GM12873 (cell line): ENCODE data around the gene KRT85.

ENCODE experiments used
- TF ChIP-seq, protein P1 (sequence below): IDR thresholded peaks from 2 replicates; pipeline ENCODE4 v1.5.1; 2012; ENCODE audit warnings: low read depth, mild to moderate bottlenecking, moderate library complexity, low read length, control low read depth; ENCODE audit not compliant: insufficient read depth; ENCODE audit errors: missing control alignments

The KRT85 gene

DNA sequence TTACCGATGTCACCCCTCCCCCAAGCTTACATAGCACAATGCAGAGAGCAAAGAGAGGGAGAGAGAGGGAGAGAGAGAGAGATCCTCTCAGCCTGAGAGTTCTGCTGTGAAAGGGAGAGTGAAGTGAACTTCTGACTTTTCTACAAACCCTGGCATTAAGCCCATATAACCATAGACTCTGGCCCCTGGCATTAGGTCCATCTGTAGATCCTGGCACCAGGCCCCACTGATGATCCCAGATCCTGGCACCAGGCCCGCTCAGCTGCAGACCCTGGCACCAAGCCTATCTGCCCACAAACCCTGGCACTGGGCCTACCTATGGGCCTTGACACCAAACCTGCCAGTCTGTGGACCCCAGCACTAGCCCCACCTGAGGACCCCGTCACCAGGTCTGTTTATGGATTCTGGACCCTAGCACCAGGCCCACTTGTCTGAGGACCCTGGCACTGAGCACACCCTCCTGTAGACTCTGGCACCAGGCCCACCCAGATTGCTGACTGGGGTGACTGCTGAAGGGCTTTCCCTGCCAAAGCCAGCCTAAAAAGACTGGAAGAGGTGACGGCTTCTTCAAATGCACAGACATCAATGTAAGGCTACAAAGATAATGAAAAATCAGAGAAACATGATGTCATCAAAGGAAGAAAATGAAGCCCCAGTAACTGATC lies 31.6 kb downstream of the KRT85 start:
- TF ChIP-seq, protein P1, sequence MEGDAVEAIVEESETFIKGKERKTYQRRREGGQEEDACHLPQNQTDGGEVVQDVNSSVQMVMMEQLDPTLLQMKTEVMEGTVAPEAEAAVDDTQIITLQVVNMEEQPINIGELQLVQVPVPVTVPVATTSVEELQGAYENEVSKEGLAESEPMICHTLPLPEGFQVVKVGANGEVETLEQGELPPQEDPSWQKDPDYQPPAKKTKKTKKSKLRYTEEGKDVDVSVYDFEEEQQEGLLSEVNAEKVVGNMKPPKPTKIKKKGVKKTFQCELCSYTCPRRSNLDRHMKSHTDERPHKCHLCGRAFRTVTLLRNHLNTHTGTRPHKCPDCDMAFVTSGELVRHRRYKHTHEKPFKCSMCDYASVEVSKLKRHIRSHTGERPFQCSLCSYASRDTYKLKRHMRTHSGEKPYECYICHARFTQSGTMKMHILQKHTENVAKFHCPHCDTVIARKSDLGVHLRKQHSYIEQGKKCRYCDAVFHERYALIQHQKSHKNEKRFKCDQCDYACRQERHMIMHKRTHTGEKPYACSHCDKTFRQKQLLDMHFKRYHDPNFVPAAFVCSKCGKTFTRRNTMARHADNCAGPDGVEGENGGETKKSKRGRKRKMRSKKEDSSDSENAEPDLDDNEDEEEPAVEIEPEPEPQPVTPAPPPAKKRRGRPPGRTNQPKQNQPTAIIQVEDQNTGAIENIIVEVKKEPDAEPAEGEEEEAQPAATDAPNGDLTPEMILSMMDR = no peak

DNA sequence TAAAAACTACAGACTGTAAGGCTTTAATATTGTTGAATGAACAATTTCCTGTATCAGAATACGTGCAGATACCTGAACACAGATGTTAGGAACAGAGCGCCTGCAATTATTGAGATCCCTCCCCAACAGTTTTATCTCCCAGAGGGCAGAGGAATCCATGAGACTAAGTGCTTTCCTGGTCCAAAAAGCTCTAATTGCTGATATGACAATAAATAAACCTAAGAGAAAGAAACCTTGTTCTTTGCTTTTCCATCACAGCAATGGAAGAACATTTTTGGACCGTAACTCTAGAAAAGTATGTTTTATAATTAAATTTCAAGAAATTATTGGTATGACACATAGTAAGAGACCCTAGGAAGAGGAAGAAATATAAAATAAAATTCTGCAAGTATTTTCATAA lies 33.1 kb downstream of the KRT85 start:
- TF ChIP-seq, protein P1 = no peak

DNA sequence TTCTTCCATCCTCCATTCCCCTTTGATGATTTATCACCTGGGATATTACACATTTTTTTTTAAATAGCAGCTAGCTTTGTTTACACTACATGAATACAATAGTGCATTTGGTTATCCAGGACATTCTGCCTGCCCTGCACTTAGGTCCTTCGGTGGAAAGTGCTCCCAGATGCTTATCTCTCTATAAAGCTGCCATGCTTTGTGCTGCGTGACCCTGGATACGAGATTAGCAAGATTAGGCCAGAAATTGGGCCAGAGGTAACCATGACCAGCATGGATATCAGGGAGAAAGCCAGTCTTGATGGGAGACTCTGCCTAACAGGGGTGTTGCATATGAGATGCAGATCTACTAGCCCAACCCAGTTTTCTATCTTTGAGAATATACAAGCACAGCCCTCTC lies 34.0 kb downstream of the KRT85 start:
- TF ChIP-seq, protein P1 = no peak

DNA sequence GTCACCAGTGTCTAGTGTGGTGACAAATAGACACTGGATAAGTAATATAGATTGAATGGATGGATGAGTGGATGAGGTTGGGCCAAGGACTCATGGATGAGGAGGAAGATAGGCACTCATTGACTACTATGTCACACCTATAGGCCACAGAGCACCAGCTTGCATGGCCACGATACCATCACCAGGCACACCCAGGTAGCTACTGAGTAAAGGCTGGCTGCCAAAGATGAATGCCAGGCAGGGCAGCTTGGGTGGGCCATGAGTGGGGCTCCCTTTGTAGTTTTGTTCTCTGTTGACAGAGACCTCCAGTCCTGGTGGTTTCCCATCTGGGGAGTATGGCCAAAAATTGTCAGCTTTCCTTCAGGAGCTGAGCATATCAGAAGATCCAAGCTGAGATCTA lies 34.9 kb downstream of the KRT85 start:
- TF ChIP-seq, protein P1 = no peak

DNA sequence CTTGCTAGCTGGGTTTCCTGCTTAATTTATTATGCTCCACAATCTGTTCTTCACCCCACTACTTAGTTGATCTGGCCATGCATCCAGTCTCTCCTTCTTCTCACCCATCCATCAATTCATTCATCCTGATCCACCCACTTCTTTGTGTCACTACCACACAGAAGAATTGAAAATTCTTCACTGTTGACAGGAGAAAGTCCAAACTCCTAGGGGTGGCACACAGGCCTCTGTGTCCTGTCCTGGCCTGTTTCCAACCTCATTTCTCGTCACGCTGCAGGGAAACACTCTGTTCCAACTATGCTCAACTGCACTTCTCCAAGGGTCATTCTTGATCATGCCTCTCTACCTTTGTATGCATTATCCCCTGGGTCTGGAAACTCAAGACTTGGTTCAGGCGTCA lies 35.4 kb downstream of the KRT85 start:
- TF ChIP-seq, protein P1 = no peak

DNA sequence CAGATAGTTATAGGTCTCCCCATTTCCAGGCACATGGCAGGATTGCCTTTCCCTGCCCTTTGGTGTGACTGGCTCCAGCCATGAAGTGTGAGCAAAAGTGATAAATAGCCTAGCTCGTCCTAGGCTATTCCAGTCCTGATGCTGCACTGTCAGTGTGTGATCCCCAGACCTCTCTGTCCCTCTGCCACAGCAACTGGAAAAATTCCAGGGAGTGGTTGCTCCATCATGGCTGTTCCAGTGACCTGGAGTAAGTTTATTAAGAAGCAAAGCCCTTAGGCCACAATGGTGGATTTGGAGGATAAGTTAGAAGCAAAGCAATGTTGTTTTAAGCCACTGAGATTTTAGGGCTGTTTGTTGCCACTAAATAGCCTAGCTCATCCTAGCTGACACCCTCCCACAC lies 36.2 kb downstream of the KRT85 start:
- TF ChIP-seq, protein P1 = no peak

DNA sequence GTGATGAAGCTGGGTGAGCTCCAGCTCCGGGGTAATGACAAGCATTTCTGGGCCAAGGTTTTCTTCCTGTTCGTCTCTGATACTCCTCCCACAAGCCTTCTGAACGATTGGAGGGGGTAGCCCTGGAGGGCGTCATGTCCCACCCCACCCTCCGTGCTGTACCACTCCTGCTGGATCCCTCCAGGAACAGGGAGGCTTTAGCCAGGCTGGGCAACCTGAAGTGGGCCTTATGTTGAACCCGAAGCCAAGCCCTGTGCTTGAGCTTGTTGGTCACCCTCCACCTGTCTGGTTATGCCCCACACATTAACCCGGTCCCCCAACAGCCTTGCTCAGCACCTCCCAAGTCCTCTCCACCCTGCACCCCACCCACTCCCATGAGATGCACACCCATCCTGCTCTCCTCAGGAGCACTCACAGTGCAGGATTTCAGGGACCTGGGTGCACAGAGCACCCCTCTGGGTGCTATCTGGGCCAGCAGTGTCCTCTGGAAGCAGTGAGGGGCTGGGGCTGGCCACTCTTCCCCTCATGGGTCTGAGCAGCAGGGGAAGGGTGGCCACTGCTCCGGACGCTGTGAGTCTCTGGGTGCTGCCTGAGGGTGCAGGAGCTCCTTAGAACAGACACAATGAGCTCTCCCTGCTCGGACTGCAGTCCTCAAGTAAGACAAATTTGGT lies 39.3 kb downstream of the KRT85 start:
- TF ChIP-seq, protein P1 = no peak
